Tibial nerve (tissue), 3 donors: Measurements from ENCODE around the gene OSBPL6.

Experiments
- POLR2A ChIP-seq, 2 donors: fragments of 450-650 bp; IDR thresholded peaks; one replicate each; pipeline ENCODE4 v1.6.1; 2017; ENCODE audit warnings: antibody characterized with exemption in 2 of 2, mild to moderate bottlenecking in 2 of 2, moderate library complexity in 2 of 2
- TF ChIP-seq, protein P1 (sequence below), 5 experiments: fragments of 200-600 bp in 3 of 5; fragments of 450-650 bp in 2 of 5; sonication (generic) in 3 of 5; IDR thresholded peaks; one replicate each; pipeline ENCODE4 v1.5.1; 2016 to 2019; ENCODE audit warnings: antibody characterized with exemption in 5 of 5, mild to moderate bottlenecking in 3 of 5, moderate library complexity in 2 of 5

- TF ChIP-seq, protein P1, sequence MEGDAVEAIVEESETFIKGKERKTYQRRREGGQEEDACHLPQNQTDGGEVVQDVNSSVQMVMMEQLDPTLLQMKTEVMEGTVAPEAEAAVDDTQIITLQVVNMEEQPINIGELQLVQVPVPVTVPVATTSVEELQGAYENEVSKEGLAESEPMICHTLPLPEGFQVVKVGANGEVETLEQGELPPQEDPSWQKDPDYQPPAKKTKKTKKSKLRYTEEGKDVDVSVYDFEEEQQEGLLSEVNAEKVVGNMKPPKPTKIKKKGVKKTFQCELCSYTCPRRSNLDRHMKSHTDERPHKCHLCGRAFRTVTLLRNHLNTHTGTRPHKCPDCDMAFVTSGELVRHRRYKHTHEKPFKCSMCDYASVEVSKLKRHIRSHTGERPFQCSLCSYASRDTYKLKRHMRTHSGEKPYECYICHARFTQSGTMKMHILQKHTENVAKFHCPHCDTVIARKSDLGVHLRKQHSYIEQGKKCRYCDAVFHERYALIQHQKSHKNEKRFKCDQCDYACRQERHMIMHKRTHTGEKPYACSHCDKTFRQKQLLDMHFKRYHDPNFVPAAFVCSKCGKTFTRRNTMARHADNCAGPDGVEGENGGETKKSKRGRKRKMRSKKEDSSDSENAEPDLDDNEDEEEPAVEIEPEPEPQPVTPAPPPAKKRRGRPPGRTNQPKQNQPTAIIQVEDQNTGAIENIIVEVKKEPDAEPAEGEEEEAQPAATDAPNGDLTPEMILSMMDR (IDR thresholded peaks at IDR 0.05): peak in 3 of 5 experiments; percentile 10 to 22 (median 18)
- no peak for TF ChIP-seq POLR2A (IDR thresholded peaks at IDR 0.05)
These were observed 112.2 kb downstream of the OSBPL6 start for GRCh38 chr2:178306352-178307073.
